ENCODE measurements around the gene WDR49.

The WDR49 gene

DNA sequence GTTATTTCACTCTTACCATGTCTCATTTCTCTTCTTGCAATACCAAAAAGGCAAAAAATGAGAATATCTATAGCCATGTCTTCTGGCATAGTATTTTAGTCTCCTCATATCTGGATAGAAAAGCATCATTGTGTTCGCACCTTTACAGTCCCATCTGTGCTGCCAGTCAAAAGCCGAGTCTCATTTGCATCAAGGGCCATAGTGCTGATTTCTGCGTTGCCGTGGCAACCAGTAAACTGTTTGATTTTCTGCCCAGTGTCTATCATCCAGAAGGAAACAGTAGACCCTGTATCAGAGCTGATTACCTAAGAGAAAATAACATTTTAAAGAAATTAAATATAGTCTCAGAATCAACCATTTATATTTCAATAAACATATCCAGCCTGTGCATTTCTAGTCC is 93.8 kb downstream of the WDR49 start:
- DNase-seq (ENCODE audit: insufficient read length, low spot score), result no peak
- TF ChIP-seq CTCF (IDR thresholded peaks at IDR 0.05; ENCODE audit: insufficient read depth, missing control alignments), result no peak
- no peak for FAIRE-seq

GRCh38 chr3:167554898-167555297 is 98.8 kb downstream of the WDR49 start:
- no peak for TF ChIP-seq CTCF (IDR thresholded peaks at IDR 0.05; ENCODE audit: insufficient read depth, missing control alignments)
- no peak for DNase-seq (ENCODE audit: insufficient read length, low spot score)
- FAIRE-seq, result no peak

- no peak for TF ChIP-seq CTCF (IDR thresholded peaks at IDR 0.05; ENCODE audit: insufficient read depth, missing control alignments)
- FAIRE-seq (no peak), DNase-seq (ENCODE audit: insufficient read length, low spot score) (no peak)
Measured at GRCh38 chr3:167538081-167538480, 115.7 kb downstream of the WDR49 start.

DNA sequence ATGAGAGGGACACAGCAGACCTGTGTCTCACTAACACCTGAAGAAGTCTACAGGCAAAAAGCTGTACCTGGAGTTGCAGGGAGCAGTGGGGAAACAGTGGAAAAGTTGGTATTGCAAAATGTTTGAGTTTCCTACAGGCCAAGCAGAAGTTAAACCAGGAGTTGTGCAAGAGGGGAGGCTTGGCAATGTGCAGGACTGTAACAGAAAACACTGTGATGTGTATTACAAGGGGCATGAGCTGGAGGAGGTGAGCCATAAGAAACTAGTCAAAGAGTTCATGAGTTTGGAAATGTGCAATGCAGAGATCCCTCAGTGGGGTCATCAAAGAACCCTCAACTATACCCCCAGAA is 132.8 kb downstream of the WDR49 start:
- FAIRE-seq, result no peak
- TF ChIP-seq CTCF (IDR thresholded peaks at IDR 0.05; ENCODE audit: insufficient read depth, missing control alignments), result no peak
- DNase-seq (ENCODE audit: insufficient read length, low spot score), result no peak

- DNase-seq (ENCODE audit: insufficient read length, low spot score) (no peak), FAIRE-seq (no peak)
- no peak for TF ChIP-seq CTCF (IDR thresholded peaks at IDR 0.05; ENCODE audit: insufficient read depth, missing control alignments)
Measured at GRCh38 chr3:167520266-167521005, 133.3 kb downstream of the WDR49 start.

GRCh38 chr3:167507954-167508353 is 145.8 kb downstream of the WDR49 start:
- FAIRE-seq, result no peak
- DNase-seq (ENCODE audit: insufficient read length, low spot score), result no peak

More at GRCh38 chr3:167507954-167508353, 145.8 kb downstream of the WDR49 start:
- TF ChIP-seq CTCF (IDR thresholded peaks at IDR 0.05; ENCODE audit: insufficient read depth, missing control alignments), result no peak

Data from D721Med (cell line).